HL-60 (cell line): ENCODE results near the gene SRSF2.

Experiments used
- DNase-seq, 2 experiments: peaks; one replicate each; pipeline ENCODE4 v3.0.0-alpha.2; 2010 to 2020; ENCODE audit warnings: low read depth in 1 of 2, low spot score in 1 of 2
- H3K27ac ChIP-seq: fragments of 250-450 bp; sonication (Bioruptor Pico); replicated peaks from 2 replicates; pipeline ENCODE4 v1.5.1; 2020; ENCODE audit warnings: mild to moderate bottlenecking, moderate library complexity
- H3K27me3 ChIP-seq: fragments of 250-450 bp; sonication (Bioruptor Pico); 2 replicates; pipeline ENCODE4 v1.5.1; 2021; ENCODE audit warnings: mild to moderate bottlenecking, moderate library complexity; ENCODE audit not compliant: insufficient read depth, poor library complexity, severe bottlenecking
- H3K4me3 ChIP-seq: replicated peaks from 2 replicates; pipeline ENCODE4 v1.5.1; 2011; ENCODE audit warnings: mild to moderate bottlenecking, control low read depth, low read length; ENCODE audit not compliant: insufficient read depth
- GABPA ChIP-seq: IDR thresholded peaks from 2 replicates; pipeline ENCODE4 v1.6.1; 2012; ENCODE audit warnings: low read depth
- POLR2AphosphoS5 ChIP-seq: IDR thresholded peaks from 2 replicates; pipeline ENCODE4 v1.6.1; 2012; ENCODE audit warnings: low read depth
- REST ChIP-seq: IDR thresholded peaks from 2 replicates; pipeline ENCODE4 v1.6.1; 2012; ENCODE audit warnings: low read depth; ENCODE audit not compliant: insufficient replicate concordance
- SPI1 ChIP-seq: IDR thresholded peaks from 2 replicates; pipeline ENCODE4 v1.6.1; 2012; ENCODE audit warnings: low read depth, mild to moderate bottlenecking, borderline replicate concordance
- TF ChIP-seq, protein P1 (sequence below): IDR thresholded peaks from one replicate; pipeline ENCODE4 v1.5.1; 2011; ENCODE audit warnings: low read length, control low read depth, inconsistent platforms; ENCODE audit not compliant: insufficient read depth

Gene SRSF2

GRCh38 chr17:76720211-76720610 lies 16.9 kb downstream of the SRSF2 start:
- TF ChIP-seq, protein P1, sequence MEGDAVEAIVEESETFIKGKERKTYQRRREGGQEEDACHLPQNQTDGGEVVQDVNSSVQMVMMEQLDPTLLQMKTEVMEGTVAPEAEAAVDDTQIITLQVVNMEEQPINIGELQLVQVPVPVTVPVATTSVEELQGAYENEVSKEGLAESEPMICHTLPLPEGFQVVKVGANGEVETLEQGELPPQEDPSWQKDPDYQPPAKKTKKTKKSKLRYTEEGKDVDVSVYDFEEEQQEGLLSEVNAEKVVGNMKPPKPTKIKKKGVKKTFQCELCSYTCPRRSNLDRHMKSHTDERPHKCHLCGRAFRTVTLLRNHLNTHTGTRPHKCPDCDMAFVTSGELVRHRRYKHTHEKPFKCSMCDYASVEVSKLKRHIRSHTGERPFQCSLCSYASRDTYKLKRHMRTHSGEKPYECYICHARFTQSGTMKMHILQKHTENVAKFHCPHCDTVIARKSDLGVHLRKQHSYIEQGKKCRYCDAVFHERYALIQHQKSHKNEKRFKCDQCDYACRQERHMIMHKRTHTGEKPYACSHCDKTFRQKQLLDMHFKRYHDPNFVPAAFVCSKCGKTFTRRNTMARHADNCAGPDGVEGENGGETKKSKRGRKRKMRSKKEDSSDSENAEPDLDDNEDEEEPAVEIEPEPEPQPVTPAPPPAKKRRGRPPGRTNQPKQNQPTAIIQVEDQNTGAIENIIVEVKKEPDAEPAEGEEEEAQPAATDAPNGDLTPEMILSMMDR, result no peak
- TF ChIP-seq REST (no peak), SPI1 (no peak), POLR2AphosphoS5 (no peak), GABPA (no peak)
- no peak for DNase-seq
- no peak overlapping the region for H3K4me3 ChIP-seq
- no peak overlapping the region for H3K27ac ChIP-seq
- no peaks in the 10 kb centered on the region for H3K27me3 ChIP-seq

- H3K27ac ChIP-seq, result no peak overlapping the region
- TF ChIP-seq, protein P1, result no peak
- no peak for TF ChIP-seq SPI1
- no peak for TF ChIP-seq GABPA
- TF ChIP-seq REST, result no peak
- no peak for TF ChIP-seq POLR2AphosphoS5
- H3K27me3 ChIP-seq, result no peaks in the 10 kb centered on the region
- H3K4me3 ChIP-seq, result no peak overlapping the region
- DNase-seq, result no peak
These were observed 18.6 kb downstream of the SRSF2 start for GRCh38 chr17:76718516-76718915.

- no peaks in the 10 kb centered on the region for H3K27me3 ChIP-seq
- H3K4me3 ChIP-seq, result no peak overlapping the region
- DNase-seq, result no peak
- peak; percentile 9; the same call in 1 of the 2 replicates for TF ChIP-seq SPI1
- no peak for TF ChIP-seq GABPA
- TF ChIP-seq, protein P1, result no peak
- TF ChIP-seq POLR2AphosphoS5, result no peak
- peak overlapping the region; percentile 80 for H3K27ac ChIP-seq
These were observed 20.3 kb downstream of the SRSF2 start for GRCh38 chr17:76716839-76717215.
